Natural killer cell treated with Interleukin-12 subunit alpha and Interleukin-12 subunit beta and Interleukin-15 and Interleukin-18, amount 100 ng/mL, for 72 hours (primary cell): ENCODE measurements around the gene PTPRCAP. TPM values are rescaled to one million over a fixed set of nuclear protein-coding genes. Genes with fewer than 3 reads are reported as not detected.

Experiments
- ATAC-seq, 2 donors: fragments of 150-1000 bp; cut with Tn5 transposase in 1 of 2; sonication (Bioruptor Pico), chemical (Tn5 transposase) in 1 of 2; 2 replicates each; pipeline ENCODE4 v1.10.0; 2021
- DNase-seq: peaks from one replicate; pipeline ENCODE4 v3.0.0; 2022; ENCODE audit warnings: low spot score
- H3K27ac Mint-ChIP-seq, 2 donors: 1 replicate in 1 of 2; 2 replicates in 1 of 2; pipeline ENCODE4 v1.8.0; 2022; ENCODE audit warnings: mixed read lengths in 2 of 2, mild to moderate bottlenecking in 1 of 2, moderate library complexity in 1 of 2
- H3K27me3 Mint-ChIP-seq, 2 donors: 1 replicate in 1 of 2; 2 replicates in 1 of 2; pipeline ENCODE4 v1.8.0; 2022; ENCODE audit warnings: mixed read lengths in 2 of 2
- H3K36me3 Mint-ChIP-seq: one replicate; pipeline ENCODE4 v1.8.0; 2022; ENCODE audit warnings: mixed read lengths
- H3K4me1 Mint-ChIP-seq, 2 donors: 1 replicate in 1 of 2; 2 replicates in 1 of 2; pipeline ENCODE4 v1.8.0; 2022; ENCODE audit warnings: low read depth in 2 of 2, mixed read lengths in 2 of 2, mild to moderate bottlenecking in 1 of 2
- H3K4me3 Mint-ChIP-seq: one replicate; pipeline ENCODE4 v1.8.0; 2022; ENCODE audit warnings: mixed read lengths
- H3K9me3 Mint-ChIP-seq: 2 replicates; pipeline ENCODE4 v1.8.0; 2022; ENCODE audit warnings: mixed read lengths
- total RNA-seq, 2 donors: library from RNA; stranded (reverse); gene quantifications; one replicate each; pipeline ENCODE4 v1.2.3, GENCODE V29; 2022

The PTPRCAP gene
- total RNA-seq, 2 donors from 2014 or later = 198 to 266 TPM

GRCh38 chr11:67441098-67441563, 3.6 kb upstream of the PTPRCAP start:
- no peaks in the 10 kb centered on the region for H3K9me3 Mint-ChIP-seq
- peaks cover 47 to 60% of the 10 kb centered on the region in 2 donors for H3K4me1 Mint-ChIP-seq
- DNase-seq = no peak
- no peak for ATAC-seq
- H3K36me3 Mint-ChIP-seq = no peaks in the 10 kb centered on the region
- no peaks in the 10 kb centered on the region for H3K27me3 Mint-ChIP-seq
- peak overlapping the region in 1 of 2 donors; percentile 92 for H3K27ac Mint-ChIP-seq
- no peak overlapping the region for H3K4me3 Mint-ChIP-seq

GRCh38 chr11:67440229-67441097, 3.0 kb upstream of the PTPRCAP start:
- DNase-seq (no peak), ATAC-seq (no peak)
- Mint-ChIP-seq H3K27me3 (no peaks in the 10 kb centered on the region), H3K9me3 (no peaks in the 10 kb centered on the region), H3K36me3 (no peaks in the 10 kb centered on the region), H3K4me3 (peak overlapping the region; percentile 93), H3K27ac (peak overlapping the region; percentile 82 to 92), H3K4me1 (peaks cover 45 to 57% of the 10 kb centered on the region in 2 donors)

- peaks cover 40 to 52% of the 10 kb centered on the region in 2 donors for H3K4me1 Mint-ChIP-seq
- no peak for DNase-seq
- ATAC-seq = no peak
Measured at GRCh38 chr11:67439321-67440228, 2.1 kb upstream of the PTPRCAP start.

GRCh38 chr11:67438158-67438902, 848 bp upstream of the PTPRCAP start:
- Mint-ChIP-seq H3K27ac (peak overlapping the region; percentile 92), H3K4me3 (peak overlapping the region; percentile 93), H3K9me3 (no peaks in the 10 kb centered on the region), H3K27me3 (no peaks in the 10 kb centered on the region), H3K4me1 (peaks cover 46 to 54% of the 10 kb centered on the region in 2 donors), H3K36me3 (no peaks in the 10 kb centered on the region)
- DNase-seq (no peak), ATAC-seq (peak; percentile 11 to 50)

More at GRCh38 chr11:67439321-67440228, 2.1 kb upstream of the PTPRCAP start:
- Mint-ChIP-seq H3K4me3 (peak overlapping the region; percentile 93), H3K27ac (peak overlapping the region; percentile 82 to 92), H3K36me3 (no peaks in the 10 kb centered on the region), H3K27me3 (no peaks in the 10 kb centered on the region), H3K9me3 (no peaks in the 10 kb centered on the region)

GRCh38 chr11:67437809-67438157, 301 bp upstream of the PTPRCAP start:
- ATAC-seq (no peak), DNase-seq (no peak)
- H3K9me3 Mint-ChIP-seq = no peaks in the 10 kb centered on the region
- no peaks in the 10 kb centered on the region for H3K36me3 Mint-ChIP-seq
- peaks cover 48 to 58% of the 10 kb centered on the region in 2 donors for H3K4me1 Mint-ChIP-seq
- H3K4me3 Mint-ChIP-seq = peak overlapping the region; percentile 93
- no peaks in the 10 kb centered on the region for H3K27me3 Mint-ChIP-seq
- peak overlapping the region; percentile 92 for H3K27ac Mint-ChIP-seq

GRCh38 chr11:67436459-67437081, 912 bp downstream of the PTPRCAP start:
- ATAC-seq = peak; percentile 66 to 70
- no peaks in the 10 kb centered on the region for H3K9me3 Mint-ChIP-seq
- H3K4me3 Mint-ChIP-seq = peak overlapping the region; percentile 93
- DNase-seq = peak; percentile 87
- H3K27ac Mint-ChIP-seq = peak overlapping the region; percentile 92
- peaks cover 49 to 60% of the 10 kb centered on the region in 2 donors for H3K4me1 Mint-ChIP-seq
- H3K27me3 Mint-ChIP-seq = no peaks in the 10 kb centered on the region
- H3K36me3 Mint-ChIP-seq = no peaks in the 10 kb centered on the region

- no peak for DNase-seq
- Mint-ChIP-seq H3K27me3 (no peaks in the 10 kb centered on the region), H3K36me3 (no peaks in the 10 kb centered on the region), H3K4me1 (peaks cover 50 to 55% of the 10 kb centered on the region in 2 donors), H3K27ac (peak overlapping the region; percentile 92), H3K4me3 (peak overlapping the region; percentile 93), H3K9me3 (no peaks in the 10 kb centered on the region)
- ATAC-seq = no peak
Measured at GRCh38 chr11:67435727-67436458, 1.6 kb downstream of the PTPRCAP start.

- peak overlapping the region; percentile 92 for H3K27ac Mint-ChIP-seq
- no peak for DNase-seq
- H3K4me1 Mint-ChIP-seq = peaks cover 45 to 53% of the 10 kb centered on the region in 2 donors
- H3K36me3 Mint-ChIP-seq = no peaks in the 10 kb centered on the region
- ATAC-seq = no peak
- no peaks in the 10 kb centered on the region for H3K27me3 Mint-ChIP-seq
- H3K9me3 Mint-ChIP-seq = no peaks in the 10 kb centered on the region
- peak overlapping the region; percentile 93 for H3K4me3 Mint-ChIP-seq
Measured at GRCh38 chr11:67435031-67435726, 2.3 kb downstream of the PTPRCAP start.

GRCh38 chr11:67434395-67434881, 3.0 kb downstream of the PTPRCAP start:
- no peak for DNase-seq
- Mint-ChIP-seq H3K9me3 (no peaks in the 10 kb centered on the region), H3K4me1 (peaks cover 37 to 47% of the 10 kb centered on the region in 2 donors), H3K27me3 (no peaks in the 10 kb centered on the region), H3K36me3 (no peaks in the 10 kb centered on the region), H3K27ac (peak overlapping the region; percentile 92 to 96), H3K4me3 (peak overlapping the region; percentile 78)
- ATAC-seq = peak in 1 of 2 donors; percentile 10

GRCh38 chr11:67433536-67434394, 3.7 kb downstream of the PTPRCAP start:
- H3K27me3 Mint-ChIP-seq = no peaks in the 10 kb centered on the region
- no peaks in the 10 kb centered on the region for H3K9me3 Mint-ChIP-seq
- H3K4me1 Mint-ChIP-seq = peaks cover 31 to 40% of the 10 kb centered on the region in 2 donors
- peak overlapping the region; percentile 92 to 96 for H3K27ac Mint-ChIP-seq
- no peaks in the 10 kb centered on the region for H3K36me3 Mint-ChIP-seq
- H3K4me3 Mint-ChIP-seq = peak overlapping the region; percentile 78
- ATAC-seq (peak; percentile 59 to 82), DNase-seq (peak; percentile 85)

- Mint-ChIP-seq H3K4me1 (peaks cover 34 to 42% of the 10 kb centered on the region in 2 donors), H3K4me3 (peak overlapping the region; percentile 78)
Measured at GRCh38 chr11:67432655-67433349, 4.7 kb downstream of the PTPRCAP start.

More at GRCh38 chr11:67432655-67433349, 4.7 kb downstream of the PTPRCAP start:
- Mint-ChIP-seq H3K9me3 (no peaks in the 10 kb centered on the region), H3K27ac (peak overlapping the region; percentile 92 to 96), H3K27me3 (no peaks in the 10 kb centered on the region), H3K36me3 (no peaks in the 10 kb centered on the region)
- DNase-seq = no peak
- no peak for ATAC-seq
